Adrenal gland (tissue), 12 donors: ENCODE data around the gene RHBDL3. TPM values are rescaled to one million over a fixed set of nuclear protein-coding genes. Genes with fewer than 3 reads are reported as not detected.
A peak's percentile ranks its signal among the peaks of the same experiment; 100 is the strongest.

Experiments
- DNase-seq, 7 donors: peaks; one replicate each; pipeline ENCODE4 v3.0.0-alpha.2; 2019 to 2020
- H3K27ac ChIP-seq, 5 donors: fragments of 200-600 bp; sonication (generic) in 4 of 5; 1 replicate in 3 of 5; 2 replicates in 2 of 5; pipeline versions ENCODE4 v1.5.1 to v1.8.0; 2016 to 2020; ENCODE audit warnings: mild to moderate bottlenecking in 1 of 5
- H3K27me3 ChIP-seq: fragments of 200-600 bp; 2 replicates; pipeline ENCODE4 v1.8.0; 2021
- H3K36me3 ChIP-seq, 2 donors: fragments of 200-600 bp; replicated peaks in 1 of 2; 1 replicate in 1 of 2; 2 replicates in 1 of 2; pipeline versions ENCODE4 v1.5.1 to v1.8.0; 2018 to 2022
- H3K4me1 ChIP-seq, 2 donors: fragments of 200-600 bp; replicated peaks in 1 of 2; 1 replicate in 1 of 2; 2 replicates in 1 of 2; pipeline versions ENCODE4 v1.5.1 to v1.8.0; 2018 to 2021
- H3K4me3 ChIP-seq, 4 donors: fragments of 200-600 bp; sonication (generic) in 3 of 4; one replicate each; pipeline ENCODE4 v1.5.1; 2016 to 2018
- H3K9me3 ChIP-seq, 3 donors: fragments of 200-600 bp; sonication (generic) in 1 of 3; replicated peaks in 1 of 3; 1 replicate in 2 of 3; 2 replicates in 1 of 3; pipeline versions ENCODE4 v1.5.1 to v1.8.0; 2016 to 2021
- POLR2A ChIP-seq, 2 donors: fragments of 450-650 bp; IDR thresholded peaks; one replicate each; pipeline ENCODE4 v1.6.1; 2017; ENCODE audit warnings: antibody characterized with exemption in 2 of 2, mild to moderate bottlenecking in 2 of 2, moderate library complexity in 1 of 2
- WGBS, 4 donors: extraction: QIAGEN DNeasy Blood & Tissue Kit in 2 of 4; methylation state at CpG; one replicate each; pipeline versions ENCODE4 v1.1.5 to v1.1.7; 2013 to 2017; 5-methylcytosine and 5-hydroxymethylcytosine counted together
- intact Hi-C, 2 donors: fragments of 100-400 bp; cut with DNase I; formaldehyde crosslinking; loops; one replicate each; pipeline versions ENCODE4 v1.14.1 to v1.15.0; 2022 to 2023
- polyA plus RNA-seq, 3 donors: library from polyadenylated mRNA; stranded (reverse); fragments of 200-250 nt in 2 of 3; fragments of 350-450 nt in 1 of 3; fragmentation: Illumina TruSeq in 1 of 3; extraction: RNeasy Lipid Tissue Mini Kit (QIAGEN cat#74804) in 1 of 3; gene quantifications; one replicate each; pipeline ENCODE4 v1.2.3, GENCODE V29; 2013 to 2014
- total RNA-seq, 9 donors: library from RNA; depleted of rRNA in 4 of 9; stranded (reverse); fragments of >200 nt in 4 of 9; fragments of 120-200 nt in 1 of 9; fragmentation: NEBNext Ultra II Directional in 1 of 9; extraction: Animal tissue kit (Norgen Biotek cat#: 25700) in 1 of 9; gene quantifications; one replicate each; pipeline versions ENCODE4 v1.1.0 to v1.2.4, GENCODE V29; 2013 to 2023
- TF ChIP-seq, protein P1 (sequence below), 6 experiments: fragments of 450-650 bp in 4 of 6; fragments of 200-600 bp in 2 of 6; sonication (generic) in 1 of 6; IDR thresholded peaks; 1 replicate in 5 of 6; 2 replicates in 1 of 6; pipeline versions ENCODE4 v1.5.1 to v1.8.0; 2016 to 2021; ENCODE audit warnings: antibody characterized with exemption in 6 of 6, mild to moderate bottlenecking in 2 of 6, moderate library complexity in 1 of 6
- donor health status: healthy with polysubstance abuse.
- donor health status: Bipolar disorder and iron deficiency.
- donor health status: DM: yes; HTN: yes; CAD: no.
- donor health status: DM: no; HTN: no; CAD: no.
- donor health status: DM: no; HTN: no; CAD: no.
- donor health status: DM: yes; HTN: yes; CAD: no.

Gene RHBDL3
- total and polyA plus RNA-seq, 12 donors = 1.7 to 10.2 (median 5.1) TPM

DNA sequence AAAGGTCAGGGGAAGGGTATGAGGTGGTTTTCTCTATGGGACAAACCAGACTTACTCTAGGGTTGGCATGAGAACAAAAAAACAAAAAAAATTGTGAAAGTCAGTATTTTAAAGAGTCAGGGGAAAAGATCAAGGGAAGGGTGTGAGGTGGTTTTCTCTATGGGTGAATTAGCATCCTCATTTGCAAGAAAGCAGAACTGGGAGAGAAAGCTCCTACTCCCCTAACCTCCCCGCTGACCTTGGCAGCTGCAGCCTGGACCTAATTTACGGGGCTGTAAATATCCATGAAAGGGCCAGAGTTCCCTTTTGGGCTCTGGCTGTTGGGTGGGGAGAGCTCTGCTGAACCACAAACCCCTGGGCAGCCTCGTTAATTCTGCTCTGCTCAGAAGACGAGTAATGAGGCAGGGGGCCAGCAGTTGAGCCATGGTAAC is 10.6 kb downstream of the RHBDL3 start:
- Histone ChIP-seq H3K27me3 (no peaks in the 10 kb centered on the region), H3K4me3 (no peak overlapping the region), H3K4me1 (peaks cover 3 to 27% of the 10 kb centered on the region in 2 donors), H3K36me3 (no peaks in the 10 kb centered on the region), H3K9me3 (no peaks in the 10 kb centered on the region), H3K27ac (peak overlapping the region in 3 of 5 donors; percentile 25 to 82 (median 28))
- intact Hi-C loops = no loop called here
- WGBS, 4 donors = 28 to 58% (median 35%) methylated on average over 3 to 4 of the region's 4 CpGs
- DNase-seq = peak in 1 of 7 donors; percentile 35
- TF ChIP-seq, protein P1, sequence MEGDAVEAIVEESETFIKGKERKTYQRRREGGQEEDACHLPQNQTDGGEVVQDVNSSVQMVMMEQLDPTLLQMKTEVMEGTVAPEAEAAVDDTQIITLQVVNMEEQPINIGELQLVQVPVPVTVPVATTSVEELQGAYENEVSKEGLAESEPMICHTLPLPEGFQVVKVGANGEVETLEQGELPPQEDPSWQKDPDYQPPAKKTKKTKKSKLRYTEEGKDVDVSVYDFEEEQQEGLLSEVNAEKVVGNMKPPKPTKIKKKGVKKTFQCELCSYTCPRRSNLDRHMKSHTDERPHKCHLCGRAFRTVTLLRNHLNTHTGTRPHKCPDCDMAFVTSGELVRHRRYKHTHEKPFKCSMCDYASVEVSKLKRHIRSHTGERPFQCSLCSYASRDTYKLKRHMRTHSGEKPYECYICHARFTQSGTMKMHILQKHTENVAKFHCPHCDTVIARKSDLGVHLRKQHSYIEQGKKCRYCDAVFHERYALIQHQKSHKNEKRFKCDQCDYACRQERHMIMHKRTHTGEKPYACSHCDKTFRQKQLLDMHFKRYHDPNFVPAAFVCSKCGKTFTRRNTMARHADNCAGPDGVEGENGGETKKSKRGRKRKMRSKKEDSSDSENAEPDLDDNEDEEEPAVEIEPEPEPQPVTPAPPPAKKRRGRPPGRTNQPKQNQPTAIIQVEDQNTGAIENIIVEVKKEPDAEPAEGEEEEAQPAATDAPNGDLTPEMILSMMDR (IDR thresholded peaks at IDR 0.05) = no peak
- no peak for TF ChIP-seq POLR2A (IDR thresholded peaks at IDR 0.05)

GRCh38 chr17:32277284-32277683 is 11.7 kb downstream of the RHBDL3 start:
- intact Hi-C loops = no loop called here
- Histone ChIP-seq H3K27ac (peak overlapping the region in 2 of 5 donors; percentile 25 to 28), H3K9me3 (no peaks in the 10 kb centered on the region), H3K27me3 (no peaks in the 10 kb centered on the region), H3K4me1 (peaks cover 3 to 21% of the 10 kb centered on the region in 2 donors), H3K4me3 (no peak overlapping the region), H3K36me3 (no peaks in the 10 kb centered on the region)
- peak in 6 of 7 donors; percentile 57 to 76 (median 68) for DNase-seq
- TF ChIP-seq, protein P1 (IDR thresholded peaks at IDR 0.05) = no peak
- TF ChIP-seq POLR2A (IDR thresholded peaks at IDR 0.05) = no peak
- 62 to 77% (median 65%) methylated on average over 3 to 6 of the region's 6 CpGs for WGBS, 4 donors

- Histone ChIP-seq H3K27me3 (no peaks in the 10 kb centered on the region), H3K9me3 (no peaks in the 10 kb centered on the region), H3K36me3 (no peaks in the 10 kb centered on the region), H3K4me1 (peaks cover 3 to 21% of the 10 kb centered on the region in 2 donors), H3K27ac (no peak overlapping the region), H3K4me3 (no peak overlapping the region)
- intact Hi-C loops = no loop called here
- DNase-seq = no peak
- WGBS, 4 donors = 93 to 100% (median 97%) methylated on average over 2 of the region's 2 CpGs
- no peak for TF ChIP-seq POLR2A (IDR thresholded peaks at IDR 0.05)
- TF ChIP-seq, protein P1 (IDR thresholded peaks at IDR 0.05) = no peak
Observed at GRCh38 chr17:32278815-32279214, 13.2 kb downstream of the RHBDL3 start.

DNA sequence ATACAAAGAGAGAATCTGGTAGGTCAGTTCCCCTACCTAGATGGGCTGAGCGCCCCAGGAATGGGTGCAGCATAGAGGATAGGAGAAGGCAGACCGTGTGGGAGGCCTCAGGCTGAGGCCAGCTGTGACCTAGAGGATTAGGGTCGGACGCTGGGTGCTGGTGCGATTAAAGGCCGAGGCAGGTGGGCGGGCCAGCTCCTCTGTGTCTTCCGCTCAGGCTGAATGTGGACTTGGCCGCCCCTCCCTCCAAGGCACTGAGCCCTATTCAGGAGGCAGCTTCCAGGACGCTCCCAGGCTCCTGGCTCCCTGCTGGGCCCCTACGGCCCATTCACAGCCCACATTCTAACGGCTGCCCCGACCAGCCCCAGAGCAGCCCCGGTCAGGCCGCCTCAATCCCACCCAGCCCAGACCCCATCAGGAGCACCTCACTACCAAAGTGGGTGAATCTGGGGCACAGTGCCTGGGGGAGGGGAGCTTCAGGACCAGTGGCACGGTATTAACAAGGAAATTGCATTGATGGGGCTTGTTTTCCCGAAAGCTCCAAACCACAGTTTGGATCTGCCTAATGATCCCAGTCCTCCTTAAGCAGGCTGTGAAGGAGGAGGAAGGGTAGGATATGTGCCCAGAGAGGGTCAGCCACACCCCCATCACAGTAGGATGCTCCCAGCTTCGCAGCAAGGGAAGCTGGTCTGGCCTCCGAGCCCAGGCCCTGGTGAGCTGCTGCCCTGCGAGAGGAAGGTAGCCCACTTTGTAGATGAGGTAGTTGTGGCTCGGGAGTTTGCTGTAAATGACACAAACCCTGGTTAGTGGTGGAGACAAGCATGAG is 14.5 kb downstream of the RHBDL3 start:
- TF ChIP-seq POLR2A (IDR thresholded peaks at IDR 0.05) = no peak
- TF ChIP-seq, protein P1 (IDR thresholded peaks at IDR 0.05) = no peak
- Histone ChIP-seq H3K36me3 (no peaks in the 10 kb centered on the region), H3K27ac (no peak overlapping the region), H3K4me3 (no peak overlapping the region), H3K27me3 (no peaks in the 10 kb centered on the region), H3K4me1 (peaks cover 3 to 14% of the 10 kb centered on the region in 2 donors), H3K9me3 (no peaks in the 10 kb centered on the region)
- DNase-seq = no peak
- intact Hi-C loops = no loop called here
- 81 to 92% (median 88%) methylated on average over 11 to 21 of the region's 21 CpGs for WGBS, 4 donors
